DOHH2 (cell line): Measurements from ENCODE around the gene NUPR1.

ENCODE experiments used
- EZH2phosphoT487 ChIP-seq: fragments of 200-600 bp; sonication (generic); IDR thresholded peaks from 2 replicates; pipeline ENCODE4 v1.6.1; 2017; ENCODE audit warnings: borderline replicate concordance, mild to moderate bottlenecking, antibody characterized with exemption, low read length, moderate library complexity, mixed read lengths
- TF ChIP-seq, protein P1 (sequence below): fragments of 200-600 bp; sonication (generic); IDR thresholded peaks from one replicate; pipeline ENCODE4 v1.5.1; 2014; ENCODE audit warnings: antibody characterized with exemption, mild to moderate bottlenecking, low read depth, low read length; ENCODE audit not compliant: poor library complexity, severe bottlenecking

DNA sequence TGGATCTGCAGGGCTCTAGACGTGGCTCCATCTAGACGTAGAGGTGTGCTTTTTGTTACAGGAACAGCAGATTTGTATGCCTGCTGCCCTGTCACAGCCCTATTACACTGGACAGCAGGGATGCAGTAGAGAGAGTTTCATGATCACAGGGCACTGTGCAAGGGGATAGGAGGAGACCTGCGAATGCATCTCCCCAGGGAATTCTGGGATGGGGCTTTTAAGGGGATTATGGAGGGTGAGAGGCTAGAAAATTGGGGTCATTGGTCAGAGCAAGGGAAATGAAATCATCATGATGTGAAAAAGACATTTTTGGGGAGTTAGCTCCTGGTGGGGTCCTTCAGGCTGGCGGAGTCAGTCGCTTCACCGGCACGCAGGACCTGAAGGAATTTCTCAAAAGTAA, 3.9 kb upstream of the NUPR1 start:
- TF ChIP-seq, protein P1, sequence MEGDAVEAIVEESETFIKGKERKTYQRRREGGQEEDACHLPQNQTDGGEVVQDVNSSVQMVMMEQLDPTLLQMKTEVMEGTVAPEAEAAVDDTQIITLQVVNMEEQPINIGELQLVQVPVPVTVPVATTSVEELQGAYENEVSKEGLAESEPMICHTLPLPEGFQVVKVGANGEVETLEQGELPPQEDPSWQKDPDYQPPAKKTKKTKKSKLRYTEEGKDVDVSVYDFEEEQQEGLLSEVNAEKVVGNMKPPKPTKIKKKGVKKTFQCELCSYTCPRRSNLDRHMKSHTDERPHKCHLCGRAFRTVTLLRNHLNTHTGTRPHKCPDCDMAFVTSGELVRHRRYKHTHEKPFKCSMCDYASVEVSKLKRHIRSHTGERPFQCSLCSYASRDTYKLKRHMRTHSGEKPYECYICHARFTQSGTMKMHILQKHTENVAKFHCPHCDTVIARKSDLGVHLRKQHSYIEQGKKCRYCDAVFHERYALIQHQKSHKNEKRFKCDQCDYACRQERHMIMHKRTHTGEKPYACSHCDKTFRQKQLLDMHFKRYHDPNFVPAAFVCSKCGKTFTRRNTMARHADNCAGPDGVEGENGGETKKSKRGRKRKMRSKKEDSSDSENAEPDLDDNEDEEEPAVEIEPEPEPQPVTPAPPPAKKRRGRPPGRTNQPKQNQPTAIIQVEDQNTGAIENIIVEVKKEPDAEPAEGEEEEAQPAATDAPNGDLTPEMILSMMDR = no peak
- TF ChIP-seq EZH2phosphoT487 = no peak
